ENCODE results near the gene TBC1D14.

The TBC1D14 gene

DNA sequence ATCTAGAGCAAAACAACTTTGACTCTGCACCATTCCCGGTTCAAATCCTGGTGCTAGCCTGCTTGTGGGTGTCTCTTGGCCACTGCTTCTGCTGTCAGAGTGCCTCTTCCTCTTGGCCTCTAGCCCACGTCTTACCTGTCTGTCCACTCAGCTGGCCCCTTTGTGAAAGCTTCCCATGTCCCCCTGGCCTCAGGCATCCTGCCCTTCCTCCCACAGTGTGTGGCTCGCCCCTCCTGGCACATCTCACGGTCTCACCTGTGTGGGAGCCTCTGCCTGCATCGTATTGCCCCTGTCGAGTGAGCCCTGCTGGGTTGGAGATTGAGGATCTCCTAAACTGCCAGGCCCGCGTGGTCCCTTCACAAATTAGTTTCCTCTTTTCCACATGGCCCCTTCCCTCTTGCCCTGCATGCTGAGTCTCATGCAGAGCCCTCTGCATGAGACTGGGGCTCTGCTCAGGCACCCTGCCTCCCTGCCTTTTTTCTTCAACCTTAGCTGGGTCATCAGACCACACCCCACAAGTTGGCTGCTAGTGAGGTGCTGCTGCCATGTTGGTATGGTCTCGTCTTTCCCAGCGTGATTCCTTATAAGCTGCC lies 79.8 kb downstream of the TBC1D14 start:
- in situ Hi-C loops (cut with MboI; ENCODE audit: low sequenced_read_pairs, unreplicated experiment): loop anchor here (10.0 kb wide), 1 partner anchor 85 kb away; the partner anchor contains the start of gene TBC1D14
- no peak for DNase-seq (ENCODE audit: low spot score)
- TF ChIP-seq, protein P1, sequence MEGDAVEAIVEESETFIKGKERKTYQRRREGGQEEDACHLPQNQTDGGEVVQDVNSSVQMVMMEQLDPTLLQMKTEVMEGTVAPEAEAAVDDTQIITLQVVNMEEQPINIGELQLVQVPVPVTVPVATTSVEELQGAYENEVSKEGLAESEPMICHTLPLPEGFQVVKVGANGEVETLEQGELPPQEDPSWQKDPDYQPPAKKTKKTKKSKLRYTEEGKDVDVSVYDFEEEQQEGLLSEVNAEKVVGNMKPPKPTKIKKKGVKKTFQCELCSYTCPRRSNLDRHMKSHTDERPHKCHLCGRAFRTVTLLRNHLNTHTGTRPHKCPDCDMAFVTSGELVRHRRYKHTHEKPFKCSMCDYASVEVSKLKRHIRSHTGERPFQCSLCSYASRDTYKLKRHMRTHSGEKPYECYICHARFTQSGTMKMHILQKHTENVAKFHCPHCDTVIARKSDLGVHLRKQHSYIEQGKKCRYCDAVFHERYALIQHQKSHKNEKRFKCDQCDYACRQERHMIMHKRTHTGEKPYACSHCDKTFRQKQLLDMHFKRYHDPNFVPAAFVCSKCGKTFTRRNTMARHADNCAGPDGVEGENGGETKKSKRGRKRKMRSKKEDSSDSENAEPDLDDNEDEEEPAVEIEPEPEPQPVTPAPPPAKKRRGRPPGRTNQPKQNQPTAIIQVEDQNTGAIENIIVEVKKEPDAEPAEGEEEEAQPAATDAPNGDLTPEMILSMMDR (IDR thresholded peaks at IDR 0.05; ENCODE audit: borderline replicate concordance, control extremely low read depth, extremely low read depth, insufficient read depth, missing control alignments): no peak

DNA sequence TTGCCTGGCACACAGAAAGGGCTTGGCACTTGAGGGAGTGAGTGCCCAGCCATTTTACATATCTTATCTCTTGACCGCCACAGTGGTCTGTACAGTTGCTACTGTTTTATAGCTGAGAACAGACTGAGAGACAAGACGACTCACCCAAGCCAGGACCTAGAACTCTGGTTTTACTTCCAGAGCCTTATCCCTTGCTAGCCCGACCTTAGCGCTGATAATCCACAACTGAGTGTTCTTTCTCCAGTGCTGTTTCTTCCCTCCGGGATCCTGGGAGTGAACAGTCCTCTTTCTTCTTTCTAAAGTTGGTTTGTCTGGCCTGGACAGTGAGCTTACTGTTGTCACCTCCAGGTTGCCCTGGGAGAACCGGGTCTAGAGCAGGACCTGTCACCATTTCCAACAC lies 81.0 kb downstream of the TBC1D14 start:
- in situ Hi-C loops (cut with MboI; ENCODE audit: low sequenced_read_pairs, unreplicated experiment): no loop called here
- TF ChIP-seq, protein P1 (IDR thresholded peaks at IDR 0.05; ENCODE audit: borderline replicate concordance, control extremely low read depth, extremely low read depth, insufficient read depth, missing control alignments): no peak
- no peak for DNase-seq (ENCODE audit: low spot score)

DNA sequence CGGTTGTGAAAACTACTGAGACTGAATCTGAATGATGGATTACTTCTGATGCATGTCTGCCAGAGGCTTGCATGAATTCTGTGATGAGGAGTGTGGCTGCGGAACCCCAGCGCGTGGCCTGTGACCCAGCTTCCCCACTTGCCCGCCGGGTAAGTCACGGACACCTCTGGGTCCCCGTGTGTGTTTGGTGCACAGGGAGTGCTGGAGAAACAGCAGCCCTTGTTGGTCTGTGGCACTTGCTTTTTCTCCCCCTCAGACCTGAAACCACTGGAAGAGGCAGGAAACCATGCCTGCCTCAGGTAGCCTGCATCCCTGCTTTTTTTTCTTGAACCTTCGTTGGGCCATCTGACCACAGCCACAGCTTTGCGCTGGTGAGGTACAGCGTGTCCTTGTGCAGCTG lies 81.6 kb downstream of the TBC1D14 start:
- in situ Hi-C loops (cut with MboI; ENCODE audit: low sequenced_read_pairs, unreplicated experiment): no loop called here
- no peak for DNase-seq (ENCODE audit: low spot score)

DNA sequence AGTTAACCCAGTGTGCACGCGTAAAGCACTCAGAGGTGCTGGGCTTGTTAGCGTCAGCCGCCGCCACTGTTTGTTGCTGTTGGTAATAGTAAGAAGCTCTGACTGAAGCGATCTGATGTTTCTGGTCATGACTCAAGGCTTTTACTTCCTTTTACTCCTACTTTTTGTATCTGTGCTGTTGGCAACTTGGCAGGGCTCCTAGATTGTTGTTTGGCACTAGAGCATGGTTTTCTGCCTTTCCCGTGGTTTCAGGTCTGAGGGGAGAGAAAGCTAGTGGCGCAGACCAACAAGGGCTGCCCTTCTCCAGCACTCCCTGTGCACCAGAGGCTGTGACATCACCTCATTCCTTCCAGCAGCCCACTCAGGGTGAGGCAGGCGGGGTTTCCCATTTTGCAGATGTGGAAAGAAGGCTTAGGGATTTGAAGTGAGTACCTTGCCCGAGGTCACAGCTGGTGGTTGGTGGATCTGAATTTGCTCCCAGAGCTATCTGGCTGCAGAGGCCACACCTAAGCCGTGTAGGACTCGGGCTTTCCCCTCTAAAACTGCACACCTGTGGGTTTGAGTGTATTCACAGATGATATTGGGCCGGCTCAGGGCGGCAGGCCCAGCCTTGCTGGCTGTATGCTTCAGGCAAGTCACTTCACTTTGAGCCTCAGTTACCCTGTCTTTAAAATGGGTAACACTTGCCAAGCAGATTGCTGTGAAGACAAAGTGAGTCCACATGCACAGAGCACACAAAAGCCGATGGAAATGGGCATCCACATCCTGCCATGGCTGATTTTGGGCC lies 82.3 kb downstream of the TBC1D14 start:
- DNase-seq (ENCODE audit: low spot score): no peak
- in situ Hi-C loops (cut with MboI; ENCODE audit: low sequenced_read_pairs, unreplicated experiment): no loop called here
- TF ChIP-seq, protein P1 (IDR thresholded peaks at IDR 0.05; ENCODE audit: borderline replicate concordance, control extremely low read depth, extremely low read depth, insufficient read depth, missing control alignments): no peak

More for the DNA sequence above, 81.6 kb downstream of the TBC1D14 start:
- TF ChIP-seq, protein P1 (IDR thresholded peaks at IDR 0.05; ENCODE audit: borderline replicate concordance, control extremely low read depth, extremely low read depth, insufficient read depth, missing control alignments): no peak

DNA sequence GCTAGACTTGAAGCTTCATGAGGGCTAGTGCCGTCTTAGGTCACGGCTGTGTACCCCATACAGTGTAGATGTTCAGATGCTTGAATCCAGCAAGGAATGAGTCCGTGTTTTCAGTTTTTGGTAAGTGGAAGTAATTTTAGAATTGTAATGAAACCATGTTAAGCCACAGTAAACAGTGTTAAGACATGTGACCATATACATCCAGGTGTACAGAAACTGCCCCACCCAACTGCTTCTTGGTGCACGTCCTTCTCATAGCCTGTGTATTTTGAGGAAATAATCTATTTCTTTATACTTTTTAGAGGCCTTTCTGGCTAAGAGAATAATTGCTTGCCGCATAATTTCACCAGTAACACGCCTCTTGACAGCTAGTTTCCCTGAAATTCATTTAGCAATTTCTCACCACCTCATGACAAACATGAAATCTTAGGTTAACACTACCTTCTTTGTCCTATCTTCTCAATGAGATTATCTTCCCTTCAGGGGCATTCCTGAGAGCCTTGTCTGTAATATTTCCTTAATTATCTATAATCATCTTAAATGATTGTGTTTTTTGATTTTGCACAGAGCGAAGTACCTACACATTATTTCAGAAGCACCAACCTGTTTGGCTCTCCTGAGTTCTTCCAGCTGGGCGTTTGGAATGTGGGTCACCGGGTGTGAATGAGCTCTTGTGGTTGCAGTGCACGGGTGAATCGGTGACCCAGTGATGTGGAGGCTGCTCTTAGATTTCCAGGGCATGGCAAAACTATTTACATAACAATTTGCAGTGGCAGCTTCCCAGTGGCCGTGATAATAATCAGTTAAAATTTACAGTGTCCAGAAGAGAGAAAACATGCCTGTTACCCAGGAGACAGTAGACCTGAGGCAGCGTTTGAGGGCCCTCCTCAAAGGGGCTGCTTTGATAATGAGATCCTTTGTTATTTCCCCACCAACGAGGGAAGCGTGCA lies 83.4 kb downstream of the TBC1D14 start:
- in situ Hi-C loops (cut with MboI; ENCODE audit: low sequenced_read_pairs, unreplicated experiment): no loop called here
- TF ChIP-seq, protein P1 (IDR thresholded peaks at IDR 0.05; ENCODE audit: borderline replicate concordance, control extremely low read depth, extremely low read depth, insufficient read depth, missing control alignments): no peak
- DNase-seq (ENCODE audit: low spot score): no peak

DNA sequence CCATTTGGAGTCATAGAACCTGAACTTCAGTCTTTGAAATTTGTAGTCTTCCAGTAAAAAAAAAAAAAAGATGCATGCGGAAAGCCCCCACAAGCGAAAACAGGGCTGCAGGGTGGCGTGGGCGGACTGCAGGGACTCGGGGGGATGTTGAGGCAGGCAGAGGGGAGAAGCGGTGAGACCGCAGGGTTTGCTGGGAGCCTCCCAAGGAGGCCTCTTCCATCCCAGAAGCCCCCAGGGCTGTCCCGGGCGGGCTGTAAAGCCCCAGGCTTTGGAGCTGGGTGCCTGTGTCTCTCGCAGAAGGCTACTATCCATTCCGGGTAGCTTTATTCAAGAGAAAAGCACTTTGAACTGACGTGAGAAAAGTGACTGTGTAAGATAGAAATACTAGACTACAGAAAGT lies 86.9 kb downstream of the TBC1D14 start:
- no peak for DNase-seq (ENCODE audit: low spot score)
- in situ Hi-C loops (cut with MboI; ENCODE audit: low sequenced_read_pairs, unreplicated experiment): no loop called here
- TF ChIP-seq, protein P1 (IDR thresholded peaks at IDR 0.05; ENCODE audit: borderline replicate concordance, control extremely low read depth, extremely low read depth, insufficient read depth, missing control alignments): no peak
